NCI-H2029 treated with DMSO at 0.1 percent for 48 hours (cell line): ENCODE measurements around the gene RMND1.
"Not testable (repeated sequence)": the region's sequence is repeated elsewhere in the genome, so short reads cannot be mapped to it uniquely, and the experiment has no call there.

Source experiments
- DNase-seq: peaks from one replicate; lab custom pipeline; 2025; lab: John Stamatoyannopoulos, UW

The RMND1 gene, protein sequence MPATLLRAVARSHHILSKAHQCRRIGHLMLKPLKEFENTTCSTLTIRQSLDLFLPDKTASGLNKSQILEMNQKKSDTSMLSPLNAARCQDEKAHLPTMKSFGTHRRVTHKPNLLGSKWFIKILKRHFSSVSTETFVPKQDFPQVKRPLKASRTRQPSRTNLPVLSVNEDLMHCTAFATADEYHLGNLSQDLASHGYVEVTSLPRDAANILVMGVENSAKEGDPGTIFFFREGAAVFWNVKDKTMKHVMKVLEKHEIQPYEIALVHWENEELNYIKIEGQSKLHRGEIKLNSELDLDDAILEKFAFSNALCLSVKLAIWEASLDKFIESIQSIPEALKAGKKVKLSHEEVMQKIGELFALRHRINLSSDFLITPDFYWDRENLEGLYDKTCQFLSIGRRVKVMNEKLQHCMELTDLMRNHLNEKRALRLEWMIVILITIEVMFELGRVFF

DNA sequence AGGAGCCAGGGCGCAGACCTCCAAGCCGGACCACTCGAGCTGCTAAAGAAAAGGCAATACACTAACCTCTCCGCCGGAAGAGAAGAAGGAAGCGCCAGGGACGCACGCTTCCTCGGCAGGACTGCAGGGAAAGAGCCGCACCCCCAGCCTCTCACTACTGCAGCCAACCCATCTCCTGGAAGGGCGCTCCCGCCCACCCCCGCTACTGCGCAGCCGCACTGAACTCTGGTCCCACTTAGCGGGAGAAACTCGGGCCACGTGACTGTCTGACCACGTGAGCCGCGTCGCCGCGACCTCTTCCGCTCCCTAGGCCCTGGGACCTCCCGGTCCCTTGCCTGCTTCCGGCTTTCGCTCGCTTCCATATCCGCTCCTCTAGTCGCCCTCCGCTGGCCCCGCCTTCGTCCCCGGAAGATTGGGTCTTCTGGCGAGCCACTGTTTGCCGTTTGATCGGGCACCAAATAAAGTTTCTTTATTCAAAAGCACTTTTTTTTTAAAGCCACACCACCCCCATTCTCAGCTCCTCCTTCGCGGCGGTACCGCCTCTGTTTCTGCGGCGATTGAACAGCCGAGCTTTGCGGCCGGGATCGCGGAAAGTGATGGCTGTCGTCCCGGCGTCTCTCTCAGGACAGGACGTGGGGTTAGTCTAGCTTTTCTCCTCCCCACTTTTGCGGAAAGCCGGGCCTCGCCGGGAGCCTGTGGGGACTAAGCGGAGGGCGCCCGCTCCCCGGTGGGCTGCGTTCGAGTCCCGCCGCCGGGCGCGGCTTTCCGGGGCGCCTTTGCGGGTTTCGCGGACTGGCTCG, at the start of gene RMND1:
TSS of gene RMND1 (minus strand) at position 177 of the 800 bp plus-strand sequence. CDS start 6,315 bp downstream, outside the sequence.
- peak; percentile 77 for DNase-seq

DNA sequence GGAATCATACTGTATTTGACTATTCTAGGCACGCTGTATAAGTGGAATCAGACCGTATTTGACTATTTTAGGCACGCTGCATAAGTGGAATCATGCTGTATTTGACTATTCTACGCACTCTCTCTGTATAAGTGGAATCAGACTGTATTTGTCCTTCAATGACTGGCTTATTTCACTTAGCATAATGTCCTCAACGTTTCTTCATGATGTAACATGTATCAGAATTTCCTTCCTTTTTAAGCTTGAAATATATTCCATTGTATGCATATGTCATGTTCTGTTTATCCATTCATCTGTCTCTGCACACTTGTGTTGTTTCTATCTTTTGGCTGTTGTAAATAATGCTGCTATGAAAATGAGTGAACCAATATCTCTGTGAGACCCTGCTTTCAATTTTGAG, 47.6 kb upstream of the RMND1 start:
- DNase-seq: no peak

DNA sequence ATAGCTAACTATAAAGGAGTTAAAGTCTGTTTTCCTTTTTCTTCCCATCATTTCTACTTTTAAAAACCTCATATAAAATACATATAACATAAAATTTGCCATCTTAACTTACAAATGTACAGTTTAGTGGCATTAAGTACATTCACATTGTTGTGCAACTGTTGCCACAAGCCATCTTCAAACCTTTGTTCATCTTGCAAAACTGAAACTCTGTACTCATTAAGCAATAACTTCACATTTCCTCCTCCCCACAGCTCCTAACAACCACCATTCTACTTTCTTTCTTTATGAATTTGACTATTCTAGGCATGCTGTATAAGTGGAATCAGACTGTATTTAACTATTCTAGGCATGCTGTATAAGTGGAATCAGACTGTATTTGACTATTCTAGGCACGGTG, 46.4 kb upstream of the RMND1 start:
- DNase-seq: no peak

DNA sequence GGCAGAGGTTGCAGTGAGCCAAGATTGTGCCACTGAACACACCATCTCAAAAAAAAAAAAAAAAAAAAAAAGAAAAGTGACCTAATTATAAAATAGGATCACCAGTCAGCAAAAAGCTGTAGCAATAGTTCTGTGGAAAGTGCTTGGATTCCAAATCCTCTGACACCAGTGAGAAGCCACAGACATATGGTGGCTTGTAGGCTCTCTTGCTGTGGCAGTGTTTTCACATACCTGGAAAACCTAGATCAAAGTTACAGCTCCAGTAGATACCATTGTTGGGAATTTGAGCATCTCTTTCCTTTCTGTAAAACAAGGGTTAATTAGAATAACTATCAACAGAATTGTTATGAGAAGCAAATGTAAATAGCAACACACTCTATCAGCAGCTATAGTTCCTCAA, 46.0 kb upstream of the RMND1 start:
- DNase-seq: no peak

DNA sequence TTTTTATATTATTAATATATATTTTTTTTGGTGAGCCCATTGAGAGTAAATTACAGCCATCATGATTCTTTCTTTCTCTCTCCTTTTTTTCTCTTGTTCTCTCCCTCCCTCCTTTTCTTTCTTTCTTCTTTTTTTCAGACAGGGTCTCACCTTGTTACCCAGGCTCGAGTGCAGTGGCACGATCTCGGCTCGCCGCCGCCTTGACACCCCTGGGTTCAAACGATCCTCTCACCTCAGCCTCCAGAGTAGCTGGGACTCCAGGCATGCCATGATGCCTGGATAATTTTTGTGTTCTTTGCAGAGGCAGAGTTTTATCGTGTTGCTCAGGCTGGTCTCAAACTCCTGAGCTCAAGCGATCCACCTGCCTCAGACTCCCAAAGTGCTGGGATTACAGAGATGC, 43.5 kb upstream of the RMND1 start:
- no peak for DNase-seq

DNA sequence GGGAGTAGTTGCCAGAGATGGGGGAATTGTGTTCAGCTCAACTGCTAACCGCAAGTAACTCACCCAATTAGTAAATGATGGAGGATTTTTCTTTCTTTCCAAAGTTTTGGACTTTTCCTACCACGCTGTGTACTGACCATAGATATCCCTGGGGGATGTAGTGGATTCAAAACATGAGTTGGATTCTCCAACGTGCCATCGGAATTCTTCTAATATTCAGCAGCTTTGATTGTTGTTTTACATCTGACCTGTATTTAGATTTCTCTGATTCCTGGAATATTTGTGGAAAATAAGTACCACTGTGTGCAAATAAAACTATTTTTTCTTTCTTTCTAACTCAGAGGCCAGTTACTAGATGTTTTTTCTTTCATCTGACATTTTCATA, 43.0 kb upstream of the RMND1 start:
- DNase-seq: no peak

DNA sequence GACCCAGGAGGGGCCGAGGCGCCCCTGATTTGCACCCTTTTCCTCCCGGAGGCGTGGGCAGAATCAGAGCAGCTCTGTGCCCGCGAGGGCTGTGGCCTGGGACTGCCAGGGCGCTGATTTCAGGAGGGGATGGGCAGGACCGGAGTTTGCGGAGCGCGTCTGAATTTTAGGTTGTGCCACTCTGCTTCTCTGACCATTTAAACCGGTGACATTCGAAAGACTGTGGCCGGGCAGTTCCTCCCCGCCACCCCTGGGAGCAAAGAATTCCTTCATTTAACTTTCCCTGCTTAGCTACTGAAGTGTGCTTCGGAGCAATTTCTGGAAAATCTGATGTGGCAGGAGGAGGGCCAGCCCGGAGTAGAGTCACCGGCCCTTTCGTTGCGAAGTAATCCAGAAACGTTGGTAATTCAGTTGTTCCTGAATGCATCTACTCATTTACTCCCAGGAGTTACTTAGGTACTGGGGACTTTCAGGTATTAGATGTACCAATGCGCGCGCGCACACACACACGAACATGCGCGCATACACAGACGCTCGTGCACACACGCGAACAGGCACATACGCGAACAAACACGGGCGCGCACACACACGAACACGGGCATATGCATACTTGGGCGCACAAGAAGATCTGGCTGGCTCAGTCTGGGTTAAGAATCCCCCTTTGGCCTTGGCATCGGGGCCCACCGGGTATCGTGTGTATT, 42.5 kb upstream of the RMND1 start:
- DNase-seq: no peak

DNA sequence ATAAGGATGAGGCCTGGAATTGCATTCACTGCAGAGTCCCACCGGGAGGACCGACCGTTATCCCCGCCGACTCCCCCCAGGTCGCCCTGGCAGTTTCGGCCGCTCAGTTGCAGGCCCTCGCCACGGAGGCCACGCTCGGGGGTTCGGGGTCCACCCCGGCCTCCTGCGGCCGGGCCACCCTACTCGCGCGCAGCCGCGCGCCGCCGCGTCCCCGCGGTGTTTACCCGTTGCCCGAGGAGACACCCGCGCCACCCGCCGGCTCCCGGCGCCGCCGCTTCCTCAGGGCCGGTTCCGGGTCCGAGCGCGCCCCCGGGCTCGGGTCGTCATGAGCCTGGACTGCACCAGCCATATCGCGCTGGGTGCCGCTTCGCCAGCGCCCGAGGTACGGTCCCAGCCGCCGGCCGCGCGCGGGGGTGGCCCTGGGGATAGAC, 41.9 kb upstream of the RMND1 start, which contains the start of gene CCDC170:
TSS of gene CCDC170 (plus strand) at position 214 of the 431 bp plus-strand sequence. CDS start at position 326, 112 bp downstream.
- no peak for DNase-seq

DNA sequence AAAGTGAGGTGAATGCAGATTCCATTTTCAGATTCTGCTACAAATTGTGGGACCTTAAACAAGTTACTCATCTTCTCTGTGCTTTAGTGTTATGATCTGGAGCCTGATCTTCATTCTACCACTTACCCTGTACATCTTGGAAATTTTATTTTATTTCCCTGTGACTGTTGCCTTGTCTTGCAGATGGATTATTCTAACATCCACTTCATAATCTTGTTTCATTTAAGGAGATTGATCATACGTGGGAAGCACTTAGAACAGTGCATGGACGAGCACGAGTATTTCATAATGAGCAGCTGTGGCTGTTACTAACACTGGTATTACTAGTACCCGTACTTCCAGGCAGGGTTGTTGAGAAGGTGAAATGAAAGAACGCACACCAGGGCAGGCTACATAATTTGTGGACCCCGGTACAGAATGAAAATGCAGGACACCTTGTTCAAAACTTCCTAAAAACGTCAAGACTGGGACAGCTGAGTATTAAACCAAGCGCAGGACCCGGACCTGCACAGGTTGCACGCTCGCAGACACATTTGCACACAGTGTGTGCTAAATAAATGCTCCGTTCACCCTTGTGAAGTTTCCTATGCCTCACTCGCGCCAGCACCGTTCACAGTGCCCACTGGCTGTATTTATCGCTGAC, 41.4 kb upstream of the RMND1 start:
- no peak for DNase-seq

DNA sequence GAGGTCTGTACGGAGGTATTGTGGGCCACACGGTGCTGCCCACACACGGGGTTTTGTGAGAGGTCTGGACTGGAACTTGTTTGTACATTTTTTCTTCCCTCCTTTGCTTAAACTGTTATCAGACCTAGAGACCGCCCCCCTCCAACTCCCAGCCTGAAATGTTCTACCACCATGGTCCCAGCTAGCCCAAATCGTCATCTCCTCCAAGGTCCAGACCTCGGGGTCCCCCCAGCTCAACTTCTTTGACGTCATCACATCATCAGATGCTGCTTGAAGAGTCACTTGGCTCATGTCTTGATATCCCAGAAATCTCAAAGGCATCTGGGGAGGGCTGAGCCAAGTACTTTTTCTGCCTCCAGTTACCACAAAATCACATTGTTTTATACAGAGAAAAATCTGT, 39.1 kb upstream of the RMND1 start:
- no peak for DNase-seq

DNA sequence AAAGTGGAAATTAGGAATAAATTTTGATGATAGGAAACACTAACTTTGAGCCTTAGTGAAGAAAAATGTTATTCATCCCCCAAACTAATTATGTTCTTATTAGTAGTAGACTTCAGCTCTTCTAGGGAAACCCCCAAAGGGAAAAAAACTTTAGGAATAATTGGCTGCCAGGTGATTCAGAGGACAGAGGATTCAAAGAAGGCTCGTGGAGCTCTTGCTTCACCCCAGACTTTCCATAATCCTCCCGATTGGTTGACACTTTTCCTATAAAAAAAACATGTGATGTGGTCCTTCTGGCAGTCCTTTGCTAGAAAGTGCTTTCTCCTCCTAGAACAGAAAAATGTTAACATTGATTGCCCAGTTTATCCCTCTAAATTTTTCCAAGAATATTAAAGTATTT, 36.3 kb upstream of the RMND1 start:
- DNase-seq: no peak

DNA sequence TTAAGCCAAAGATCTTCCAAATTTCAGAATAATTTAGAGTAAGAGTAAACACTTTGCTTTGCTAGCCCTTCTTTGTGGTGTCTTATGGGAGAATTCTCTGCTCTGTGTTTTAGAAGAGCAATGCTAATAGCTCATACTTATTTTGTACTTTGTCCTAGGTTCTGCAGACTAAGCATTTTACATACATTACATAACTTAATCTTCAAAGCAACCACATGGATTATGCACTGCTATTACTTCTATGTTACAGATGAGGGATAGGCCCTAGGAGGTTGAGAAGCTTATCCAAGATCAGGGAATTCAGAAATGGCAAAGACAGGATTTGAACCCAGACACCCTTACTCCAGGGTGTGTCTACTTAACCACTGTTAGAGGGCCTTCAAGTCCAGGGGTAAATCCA, 32.1 kb upstream of the RMND1 start:
- no peak for DNase-seq

DNA sequence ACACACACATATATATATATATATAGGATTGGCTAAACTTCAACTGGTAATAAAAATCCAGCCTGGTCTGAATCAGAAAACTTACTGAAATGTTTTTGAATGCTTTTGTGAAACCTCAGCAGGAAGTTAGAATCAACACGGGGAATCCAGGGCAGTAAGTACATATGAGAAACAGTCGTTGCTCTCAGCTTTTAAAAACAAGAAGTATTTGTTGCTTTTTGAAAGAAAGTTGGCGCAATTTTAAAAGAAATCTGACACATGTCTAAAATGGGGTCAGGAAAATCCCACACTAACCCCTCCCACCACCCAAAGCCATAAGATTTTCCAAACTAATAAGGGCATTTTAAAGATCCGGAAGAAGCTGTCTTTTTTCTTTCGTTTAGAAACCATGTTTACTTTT, 30.4 kb upstream of the RMND1 start:
- DNase-seq: no peak

DNA sequence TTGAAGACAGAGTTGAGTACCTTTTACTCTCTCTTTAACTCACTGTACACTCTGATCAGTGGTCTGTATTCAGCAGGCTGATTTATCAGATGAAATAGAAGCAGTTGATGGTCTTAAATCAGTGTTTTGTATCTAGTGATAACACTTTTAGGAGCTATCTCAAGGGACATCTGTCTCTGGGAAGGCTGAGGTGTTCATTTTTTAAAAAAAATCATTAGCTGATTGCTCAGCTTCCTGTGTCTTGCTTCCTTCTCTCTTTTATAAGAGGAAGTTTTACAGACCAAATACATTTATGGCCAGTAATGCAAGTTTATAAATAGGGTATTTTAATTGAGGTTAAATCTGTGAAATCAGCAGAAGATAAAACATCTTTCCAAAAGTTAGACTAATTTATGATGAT, 29.9 kb upstream of the RMND1 start:
- no peak for DNase-seq

DNA sequence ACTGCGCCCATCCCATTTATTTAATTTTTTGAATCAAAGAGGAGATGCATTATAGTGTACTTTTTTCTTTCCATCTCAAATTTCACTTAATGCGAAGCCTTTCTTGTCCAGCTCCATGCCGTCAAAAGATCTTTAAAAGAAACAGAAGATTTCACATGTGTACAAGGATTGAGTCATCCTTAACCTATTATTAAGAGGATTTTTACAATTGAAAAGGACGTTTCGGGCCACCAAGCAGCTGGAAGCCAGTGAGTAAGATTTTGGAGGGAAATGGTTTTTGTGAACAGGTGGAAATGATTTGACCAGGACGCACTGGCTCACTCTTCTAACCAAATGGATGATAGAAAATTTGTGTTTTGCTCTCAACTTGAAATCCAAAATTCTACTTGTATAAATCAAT, 26.7 kb upstream of the RMND1 start:
- no peak for DNase-seq

DNA sequence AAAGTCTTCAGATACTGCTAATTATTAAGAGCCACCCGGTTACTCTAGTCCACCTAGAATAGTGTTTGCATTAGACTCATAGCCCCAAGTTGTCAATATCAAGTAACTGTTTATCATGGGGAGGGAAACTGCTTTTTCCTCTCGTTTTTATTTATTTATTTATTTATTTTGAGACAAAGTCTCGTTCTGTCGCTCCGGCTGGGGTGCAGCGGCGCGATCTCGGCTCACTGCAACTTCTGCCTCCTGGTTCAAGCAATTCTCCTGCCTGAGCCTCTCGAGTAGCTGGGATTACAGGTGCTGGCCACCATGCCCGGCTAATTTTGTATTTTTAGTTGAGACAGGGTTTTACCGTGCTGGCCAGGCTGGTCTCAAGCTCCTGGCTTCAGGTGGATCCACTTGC, 25.8 kb upstream of the RMND1 start:
- DNase-seq: no peak

DNA sequence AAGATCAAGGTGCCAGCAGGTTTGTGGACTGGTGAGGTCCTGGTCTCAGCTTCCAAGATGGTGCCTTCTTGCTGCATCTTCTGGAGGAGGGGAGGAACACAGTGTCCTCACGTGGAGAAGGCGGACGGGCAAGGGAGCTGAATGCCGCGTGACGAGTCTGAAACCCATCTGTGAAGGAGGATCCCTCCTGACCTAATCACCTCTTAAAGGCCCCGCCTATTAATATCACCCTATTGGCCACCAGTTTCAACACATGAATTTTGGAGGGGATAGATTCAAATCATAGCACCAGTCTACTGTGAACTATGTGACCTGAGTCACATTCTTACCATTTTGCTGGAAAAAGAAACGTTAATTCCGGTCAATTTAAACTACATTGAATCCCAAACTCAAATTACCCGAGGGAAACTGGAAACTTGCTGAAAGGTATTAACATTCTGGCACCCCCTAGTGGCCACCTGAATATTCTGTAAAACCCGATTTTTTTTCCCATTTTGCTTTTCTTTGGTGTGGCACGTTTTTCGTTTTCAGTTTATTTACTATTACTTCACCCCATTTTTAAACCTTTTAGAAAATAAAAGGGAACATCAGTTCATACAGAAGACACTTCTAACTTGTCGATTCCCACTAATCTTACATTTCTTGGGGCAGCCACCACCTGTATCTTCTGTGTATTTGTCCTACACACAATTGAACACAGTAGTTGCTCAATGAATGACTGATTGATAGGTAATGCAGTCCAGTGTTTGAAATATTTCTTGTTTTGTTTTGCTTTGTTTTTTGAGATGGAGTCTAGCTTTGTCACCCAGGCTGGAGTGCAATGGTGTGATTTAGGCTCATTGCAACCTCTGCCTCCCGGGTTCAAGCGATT, 24.0 kb upstream of the RMND1 start:
- peak; percentile 30 for DNase-seq

DNA sequence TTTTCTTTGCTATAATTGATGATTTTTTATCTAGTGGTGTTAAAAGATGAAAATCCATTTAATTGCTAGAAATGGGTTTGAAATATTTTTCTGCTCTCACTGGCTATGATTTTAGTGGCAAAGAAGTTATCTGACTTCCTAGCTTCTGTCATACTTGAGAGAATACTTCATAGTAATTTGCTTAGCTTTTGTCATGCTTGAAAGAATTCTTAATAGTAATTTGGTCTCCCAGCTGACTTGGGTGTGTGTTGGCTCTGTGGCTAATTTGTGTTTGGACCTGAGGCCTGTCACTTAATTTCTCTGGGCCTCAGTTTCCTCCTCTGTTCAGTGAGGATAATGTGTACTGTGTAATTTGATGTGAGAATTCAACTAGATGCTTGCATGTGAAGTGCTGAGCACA, 12.8 kb upstream of the RMND1 start:
- DNase-seq: no peak

DNA sequence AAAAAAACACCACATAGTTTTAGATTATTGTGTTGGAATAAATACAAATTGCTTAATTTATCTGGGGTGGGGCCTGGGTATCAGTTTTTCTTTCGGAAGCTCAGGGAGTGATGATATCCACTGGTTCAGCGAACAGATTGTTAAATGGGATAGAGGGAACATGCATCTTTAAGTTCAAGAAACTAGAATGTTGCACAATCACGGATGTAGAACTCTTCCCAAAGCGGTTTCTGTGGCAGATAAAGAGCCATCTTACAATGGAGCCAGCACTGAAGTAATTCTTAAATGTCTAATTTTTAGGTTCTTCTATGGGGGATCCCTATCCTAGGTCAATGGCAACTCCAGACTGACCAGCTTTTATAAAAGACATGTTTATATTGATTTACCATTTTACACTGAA, 9.7 kb upstream of the RMND1 start:
- DNase-seq: no peak

DNA sequence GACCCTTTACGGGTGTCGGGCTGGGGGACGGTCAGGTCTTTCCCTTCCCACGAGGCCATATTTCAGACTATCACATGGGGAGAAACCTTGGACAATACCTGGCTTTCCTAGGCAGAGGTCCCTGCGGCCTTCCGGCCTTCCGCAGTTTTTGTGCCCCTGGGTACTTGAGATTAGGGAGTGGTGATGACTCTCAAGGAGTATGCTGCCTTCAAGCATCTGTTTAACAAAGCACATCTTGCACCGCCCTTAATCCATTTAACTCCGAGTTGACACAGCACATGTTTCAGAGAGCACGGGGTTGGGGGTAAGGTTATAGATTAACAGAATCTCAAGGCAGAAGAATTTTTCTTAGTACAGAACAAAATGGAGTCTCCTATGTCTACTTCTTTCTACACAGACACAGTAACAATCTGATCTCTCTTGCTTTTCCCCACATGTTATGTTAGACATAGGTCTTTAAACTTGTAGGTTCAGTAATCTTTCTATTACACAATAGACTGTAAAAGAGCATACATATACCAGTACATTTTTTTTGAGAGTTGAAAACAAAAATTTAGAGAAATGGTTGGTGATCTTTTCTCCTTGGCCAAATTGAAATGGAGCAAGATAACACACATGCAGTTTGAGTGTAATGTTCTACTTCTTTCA, 3.9 kb upstream of the RMND1 start:
- not testable (repeated sequence) for DNase-seq
